GM23338 (cell line): ENCODE measurements around the gene PTPRN2. TPM values are rescaled to one million over a fixed set of nuclear protein-coding genes. Genes with fewer than 3 reads are reported as not detected.

Experiments used
- ATAC-seq: fragments of 200-7000 bp; cut with Tn5 transposase; 3 replicates; pipeline ENCODE4 v1.9.1; 2020
- DNase-seq: peaks from one replicate; pipeline ENCODE4 v3.0.0-alpha.2; 2015; ENCODE audit warnings: low spot score
- H2AFZ ChIP-seq: fragments of 200-600 bp; sonication (generic); 2 replicates; pipeline ENCODE4 v1.8.0; 2016; ENCODE audit warnings: antibody characterized with exemption, mild to moderate bottlenecking, moderate library complexity
- H3F3A ChIP-seq: fragments of 200-600 bp; sonication (generic); replicated peaks from 2 replicates; pipeline ENCODE4 v1.8.0; 2017; ENCODE audit warnings: antibody characterized with exemption, mixed run types, low read depth
- H3K27ac ChIP-seq: fragments of 200-600 bp; sonication (generic); 2 replicates; pipeline ENCODE4 v1.6.1; 2016; ENCODE audit warnings: low read depth
- H3K27me3 ChIP-seq: fragments of 200-600 bp; sonication (generic); 2 replicates; pipeline ENCODE4 v1.8.0; 2016; ENCODE audit warnings: mild to moderate bottlenecking, mixed run types, moderate library complexity; ENCODE audit not compliant: insufficient read depth
- H3K36me3 ChIP-seq: fragments of 200-600 bp; sonication (generic); 2 replicates; pipeline ENCODE4 v1.8.0; 2016; ENCODE audit warnings: mild to moderate bottlenecking; ENCODE audit not compliant: insufficient read depth
- H3K4me1 ChIP-seq: fragments of 200-600 bp; sonication (generic); 2 replicates; pipeline ENCODE4 v1.8.0; 2016; ENCODE audit warnings: mild to moderate bottlenecking, moderate library complexity; ENCODE audit not compliant: insufficient read depth
- H3K4me2 ChIP-seq: fragments of 200-600 bp; sonication (generic); 2 replicates; pipeline ENCODE4 v1.7.1; 2017; ENCODE audit warnings: mixed run types
- H3K4me3 ChIP-seq: fragments of 200-600 bp; sonication (generic); 2 replicates; pipeline ENCODE4 v1.6.1; 2016; ENCODE audit warnings: mixed run types
- H3K79me2 ChIP-seq: fragments of 200-600 bp; sonication (generic); replicated peaks from 2 replicates; pipeline ENCODE4 v1.8.0; 2017; ENCODE audit warnings: mild to moderate bottlenecking; ENCODE audit not compliant: insufficient read depth
- H3K9me2 ChIP-seq: fragments of 200-600 bp; sonication (generic); 2 replicates; pipeline ENCODE4 v1.8.0; 2017; ENCODE audit not compliant: insufficient read depth
- H4K20me1 ChIP-seq: fragments of 200-600 bp; sonication (generic); replicated peaks from 2 replicates; pipeline ENCODE4 v1.8.0; 2017; ENCODE audit warnings: mild to moderate bottlenecking; ENCODE audit not compliant: insufficient read depth
- H3K27ac Mint-ChIP-seq: 2 replicates; pipeline ENCODE4 v1.8.0; 2020; ENCODE audit warnings: inconsistent platforms, mild to moderate bottlenecking, moderate library complexity, mixed read lengths
- H3K27me3 Mint-ChIP-seq: 3 replicates; pipeline ENCODE4 v1.8.0; 2022; ENCODE audit warnings: low read depth, mild to moderate bottlenecking, moderate library complexity, mixed read lengths, inconsistent platforms; ENCODE audit not compliant: insufficient read depth, poor library complexity
- H3K36me3 Mint-ChIP-seq: 3 replicates; pipeline ENCODE4 v1.8.0; 2021; ENCODE audit warnings: low read depth, mild to moderate bottlenecking, inconsistent platforms, moderate library complexity, mixed read lengths
- H3K4me1 Mint-ChIP-seq: 3 replicates; pipeline ENCODE4 v1.8.0; 2020; ENCODE audit warnings: mild to moderate bottlenecking, inconsistent platforms, mixed read lengths
- H3K4me3 Mint-ChIP-seq: 3 replicates; pipeline ENCODE4 v1.8.0; 2021; ENCODE audit warnings: moderate library complexity, mild to moderate bottlenecking, inconsistent platforms, mixed read lengths
- H3K9me3 Mint-ChIP-seq: 3 replicates; pipeline ENCODE4 v1.8.0; 2020; ENCODE audit warnings: moderate library complexity, mild to moderate bottlenecking, inconsistent platforms, mixed read lengths
- EZH2 ChIP-seq: fragments of 200-600 bp; sonication (generic); IDR thresholded peaks from one replicate; pipeline ENCODE4 v1.8.0; 2017; ENCODE audit warnings: antibody characterized with exemption, mild to moderate bottlenecking, low read depth; ENCODE audit not compliant: unreplicated experiment
- POLR2AphosphoS5 ChIP-seq: IDR thresholded peaks from 2 replicates; pipeline ENCODE4 v1.6.1; 2016; ENCODE audit warnings: antibody characterized with exemption, low read depth
- ZNF114 ChIP-seq: fragments of 250-450 bp; sonication (Bioruptor Pico); IDR thresholded peaks from 2 replicates; pipeline ENCODE4 v1.5.0; 2020; ENCODE audit warnings: mild to moderate bottlenecking, moderate library complexity
- polyA plus RNA-seq: library from polyadenylated mRNA; unstranded; fragments of >200 nt; fragmentation: Nextera tagmentation; extraction: Ambion mirVana; gene quantifications from 2 replicates; pipeline ENCODE4 v1.2.1, GENCODE V29; 2016
- total RNA-seq: library from RNA; depleted of rRNA; stranded (reverse); fragments of >200 nt; shearing (Covaris generic); gene quantifications from 2 replicates; pipeline ENCODE4 v1.2.3, GENCODE V29; 2014
- TF ChIP-seq, protein P1 (sequence below): fragments of 250-450 bp; sonication (Bioruptor Pico); IDR thresholded peaks from 2 replicates; pipeline ENCODE4 v1.5.0; 2020; ENCODE audit warnings: mild to moderate bottlenecking, moderate library complexity
- TF ChIP-seq, protein P2 (sequence below), 2 experiments: fragments of 200-600 bp in 1 of 2; sonication (generic) in 1 of 2; conservative IDR thresholded peaks; 2 replicates each; pipeline versions ENCODE4 v1.5.1 to v1.6.1; 2016 to 2017; ENCODE audit warnings: antibody characterized with exemption in 2 of 2, low read depth in 2 of 2, mild to moderate bottlenecking in 2 of 2, moderate library complexity in 1 of 2

Gene PTPRN2
- total and polyA plus RNA-seq, 2 experiments from 2014 or later = 0.87 to 4.0 TPM

DNA sequence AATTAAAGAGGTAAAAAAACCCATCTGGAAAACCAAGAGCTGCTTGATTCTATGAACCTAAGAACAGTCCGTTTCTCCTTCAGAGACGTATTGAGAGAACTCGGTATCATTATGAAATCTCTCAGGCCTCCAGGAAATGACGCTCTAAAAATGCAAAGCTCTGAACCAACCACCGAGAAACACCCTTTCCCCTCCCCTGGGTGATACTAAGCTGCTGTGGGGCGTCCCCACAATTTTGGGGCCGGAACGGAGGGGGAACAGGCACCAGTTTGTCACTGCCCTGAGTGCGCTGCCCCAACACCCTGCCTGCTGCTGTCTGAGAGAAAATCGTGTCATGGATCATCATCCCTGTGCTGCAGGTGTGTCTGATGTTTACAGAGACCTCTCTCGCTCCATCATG lies 741.4 kb downstream of the PTPRN2 start (continued):
- TF ChIP-seq, protein P1, sequence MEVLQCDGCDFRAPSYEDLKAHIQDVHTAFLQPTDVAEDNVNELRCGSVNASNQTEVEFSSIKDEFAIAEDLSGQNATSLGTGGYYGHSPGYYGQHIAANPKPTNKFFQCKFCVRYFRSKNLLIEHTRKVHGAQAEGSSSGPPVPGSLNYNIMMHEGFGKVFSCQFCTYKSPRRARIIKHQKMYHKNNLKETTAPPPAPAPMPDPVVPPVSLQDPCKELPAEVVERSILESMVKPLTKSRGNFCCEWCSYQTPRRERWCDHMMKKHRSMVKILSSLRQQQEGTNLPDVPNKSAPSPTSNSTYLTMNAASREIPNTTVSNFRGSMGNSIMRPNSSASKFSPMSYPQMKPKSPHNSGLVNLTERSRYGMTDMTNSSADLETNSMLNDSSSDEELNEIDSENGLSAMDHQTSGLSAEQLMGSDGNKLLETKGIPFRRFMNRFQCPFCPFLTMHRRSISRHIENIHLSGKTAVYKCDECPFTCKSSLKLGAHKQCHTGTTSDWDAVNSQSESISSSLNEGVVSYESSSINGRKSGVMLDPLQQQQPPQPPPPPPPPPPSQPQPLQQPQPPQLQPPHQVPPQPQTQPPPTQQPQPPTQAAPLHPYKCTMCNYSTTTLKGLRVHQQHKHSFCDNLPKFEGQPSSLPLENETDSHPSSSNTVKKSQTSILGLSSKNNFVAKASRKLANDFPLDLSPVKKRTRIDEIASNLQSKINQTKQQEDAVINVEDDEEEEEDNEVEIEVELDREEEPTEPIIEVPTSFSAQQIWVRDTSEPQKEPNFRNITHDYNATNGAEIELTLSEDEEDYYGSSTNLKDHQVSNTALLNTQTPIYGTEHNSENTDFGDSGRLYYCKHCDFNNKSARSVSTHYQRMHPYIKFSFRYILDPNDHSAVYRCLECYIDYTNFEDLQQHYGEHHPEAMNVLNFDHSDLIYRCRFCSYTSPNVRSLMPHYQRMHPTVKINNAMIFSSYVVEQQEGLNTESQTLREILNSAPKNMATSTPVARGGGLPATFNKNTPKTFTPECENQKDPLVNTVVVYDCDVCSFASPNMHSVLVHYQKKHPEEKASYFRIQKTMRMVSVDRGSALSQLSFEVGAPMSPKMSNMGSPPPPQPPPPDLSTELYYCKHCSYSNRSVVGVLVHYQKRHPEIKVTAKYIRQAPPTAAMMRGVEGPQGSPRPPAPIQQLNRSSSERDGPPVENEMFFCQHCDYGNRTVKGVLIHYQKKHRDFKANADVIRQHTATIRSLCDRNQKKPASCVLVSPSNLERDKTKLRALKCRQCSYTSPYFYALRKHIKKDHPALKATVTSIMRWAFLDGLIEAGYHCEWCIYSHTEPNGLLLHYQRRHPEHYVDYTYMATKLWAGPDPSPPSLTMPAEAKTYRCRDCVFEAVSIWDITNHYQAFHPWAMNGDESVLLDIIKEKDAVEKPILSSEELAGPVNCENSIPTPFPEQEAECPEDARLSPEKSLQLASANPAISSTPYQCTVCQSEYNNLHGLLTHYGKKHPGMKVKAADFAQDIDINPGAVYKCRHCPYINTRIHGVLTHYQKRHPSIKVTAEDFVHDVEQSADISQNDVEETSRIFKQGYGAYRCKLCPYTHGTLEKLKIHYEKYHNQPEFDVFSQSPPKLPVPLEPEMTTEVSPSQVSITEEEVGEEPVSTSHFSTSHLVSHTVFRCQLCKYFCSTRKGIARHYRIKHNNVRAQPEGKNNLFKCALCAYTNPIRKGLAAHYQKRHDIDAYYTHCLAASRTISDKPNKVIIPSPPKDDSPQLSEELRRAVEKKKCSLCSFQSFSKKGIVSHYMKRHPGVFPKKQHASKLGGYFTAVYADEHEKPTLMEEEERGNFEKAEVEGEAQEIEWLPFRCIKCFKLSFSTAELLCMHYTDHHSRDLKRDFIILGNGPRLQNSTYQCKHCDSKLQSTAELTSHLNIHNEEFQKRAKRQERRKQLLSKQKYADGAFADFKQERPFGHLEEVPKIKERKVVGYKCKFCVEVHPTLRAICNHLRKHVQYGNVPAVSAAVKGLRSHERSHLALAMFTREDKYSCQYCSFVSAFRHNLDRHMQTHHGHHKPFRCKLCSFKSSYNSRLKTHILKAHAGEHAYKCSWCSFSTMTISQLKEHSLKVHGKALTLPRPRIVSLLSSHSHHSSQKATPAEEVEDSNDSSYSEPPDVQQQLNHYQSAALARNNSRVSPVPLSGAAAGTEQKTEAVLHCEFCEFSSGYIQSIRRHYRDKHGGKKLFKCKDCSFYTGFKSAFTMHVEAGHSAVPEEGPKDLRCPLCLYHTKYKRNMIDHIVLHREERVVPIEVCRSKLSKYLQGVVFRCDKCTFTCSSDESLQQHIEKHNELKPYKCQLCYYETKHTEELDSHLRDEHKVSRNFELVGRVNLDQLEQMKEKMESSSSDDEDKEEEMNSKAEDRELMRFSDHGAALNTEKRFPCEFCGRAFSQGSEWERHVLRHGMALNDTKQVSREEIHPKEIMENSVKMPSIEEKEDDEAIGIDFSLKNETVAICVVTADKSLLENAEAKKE = no peak
- TF ChIP-seq POLR2AphosphoS5 (no peak), EZH2 (no peak)

DNA sequence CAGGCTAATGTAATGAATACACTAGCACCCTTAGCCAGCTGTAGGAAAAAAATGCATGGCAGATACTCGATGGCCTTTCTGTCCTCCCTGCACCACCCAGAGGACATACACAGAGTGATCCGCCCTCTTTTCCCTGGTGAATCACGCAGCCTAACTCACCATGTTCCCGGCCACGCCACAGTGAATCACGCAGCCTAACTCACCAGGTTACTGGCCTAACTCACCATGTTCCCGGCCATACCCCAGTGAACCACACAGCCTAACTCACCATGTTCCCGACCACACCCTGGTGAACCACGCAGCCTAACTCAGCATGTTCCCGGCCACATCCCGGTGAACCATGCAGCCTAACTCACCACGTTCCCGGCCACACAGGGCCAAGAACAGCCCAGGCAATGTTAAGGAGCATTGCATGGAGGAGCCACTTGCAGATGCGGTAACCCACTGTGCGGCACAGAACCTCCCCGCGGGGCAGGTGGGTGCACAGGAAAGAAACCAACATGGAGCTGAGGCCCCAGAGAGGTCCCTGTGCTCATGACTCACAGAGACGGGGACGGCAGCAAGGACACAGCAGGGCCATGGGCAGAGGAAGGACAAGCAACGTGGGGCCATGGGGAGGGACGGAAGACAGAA lies 742.3 kb downstream of the PTPRN2 start:
- Histone ChIP-seq H4K20me1 (no peaks in the 10 kb centered on the region), H3K9me2 (no peaks in the 10 kb centered on the region), H3K27ac (no peak overlapping the region), H3F3A (no peaks in the 10 kb centered on the region), H3K79me2 (no peaks in the 10 kb centered on the region), H3K4me2 (no peak overlapping the region), H3K27me3 (no peaks in the 10 kb centered on the region), H3K4me3 (no peak overlapping the region), H3K4me1 (no peaks in the 10 kb centered on the region), H3K36me3 (no peaks in the 10 kb centered on the region), H2AFZ (no peak overlapping the region)
- Mint-ChIP-seq H3K36me3 (peaks cover 43% of the 10 kb centered on the region), H3K4me3 (no peak overlapping the region), H3K27ac (no peak overlapping the region), H3K27me3 (peaks cover 7% of the 10 kb centered on the region), H3K9me3 (no peaks in the 10 kb centered on the region; the same call in 1 of the 3 replicates), H3K4me1 (no peaks in the 10 kb centered on the region)
- ATAC-seq = no peak
- TF ChIP-seq ZNF114 (CRISPR knock-in tag) = no peak
- TF ChIP-seq, protein P2, sequence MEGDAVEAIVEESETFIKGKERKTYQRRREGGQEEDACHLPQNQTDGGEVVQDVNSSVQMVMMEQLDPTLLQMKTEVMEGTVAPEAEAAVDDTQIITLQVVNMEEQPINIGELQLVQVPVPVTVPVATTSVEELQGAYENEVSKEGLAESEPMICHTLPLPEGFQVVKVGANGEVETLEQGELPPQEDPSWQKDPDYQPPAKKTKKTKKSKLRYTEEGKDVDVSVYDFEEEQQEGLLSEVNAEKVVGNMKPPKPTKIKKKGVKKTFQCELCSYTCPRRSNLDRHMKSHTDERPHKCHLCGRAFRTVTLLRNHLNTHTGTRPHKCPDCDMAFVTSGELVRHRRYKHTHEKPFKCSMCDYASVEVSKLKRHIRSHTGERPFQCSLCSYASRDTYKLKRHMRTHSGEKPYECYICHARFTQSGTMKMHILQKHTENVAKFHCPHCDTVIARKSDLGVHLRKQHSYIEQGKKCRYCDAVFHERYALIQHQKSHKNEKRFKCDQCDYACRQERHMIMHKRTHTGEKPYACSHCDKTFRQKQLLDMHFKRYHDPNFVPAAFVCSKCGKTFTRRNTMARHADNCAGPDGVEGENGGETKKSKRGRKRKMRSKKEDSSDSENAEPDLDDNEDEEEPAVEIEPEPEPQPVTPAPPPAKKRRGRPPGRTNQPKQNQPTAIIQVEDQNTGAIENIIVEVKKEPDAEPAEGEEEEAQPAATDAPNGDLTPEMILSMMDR (conservative IDR thresholded peaks at IDR 0.05; ENCODE audit: low read depth in 2 of 2) = no peak
- DNase-seq = no peak
